GM21515 (cell line): ENCODE results near the gene COL23A1.

Experiments used
- ATAC-seq: cut with Tn5 transposase; IDR thresholded peaks from one replicate; pipeline ENCODE4 v1.9.1; 2021; ENCODE audit not compliant: unreplicated experiment

Gene COL23A1

DNA sequence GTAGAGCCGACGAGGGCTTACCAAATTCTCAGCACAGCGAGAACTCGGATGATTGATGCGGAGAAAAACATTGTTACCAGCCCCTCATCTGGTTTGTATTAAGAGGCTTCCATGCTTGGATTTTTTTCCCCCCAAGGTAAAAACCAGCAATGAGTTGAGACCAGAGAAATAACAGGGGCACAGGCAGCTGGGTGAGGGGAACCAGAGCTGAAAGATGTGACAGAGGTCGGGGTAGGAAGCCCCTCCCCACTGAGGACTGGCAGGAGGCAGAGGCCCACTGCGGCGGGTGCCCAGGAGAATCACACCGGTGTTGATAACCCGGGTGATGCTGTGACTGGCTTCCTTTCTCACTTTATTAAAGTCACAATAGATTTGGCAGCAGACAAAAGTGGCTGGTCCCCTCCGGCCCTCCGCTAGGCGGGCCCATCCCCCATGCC is 241.1 kb downstream of the COL23A1 start:
- no peak for ATAC-seq

DNA sequence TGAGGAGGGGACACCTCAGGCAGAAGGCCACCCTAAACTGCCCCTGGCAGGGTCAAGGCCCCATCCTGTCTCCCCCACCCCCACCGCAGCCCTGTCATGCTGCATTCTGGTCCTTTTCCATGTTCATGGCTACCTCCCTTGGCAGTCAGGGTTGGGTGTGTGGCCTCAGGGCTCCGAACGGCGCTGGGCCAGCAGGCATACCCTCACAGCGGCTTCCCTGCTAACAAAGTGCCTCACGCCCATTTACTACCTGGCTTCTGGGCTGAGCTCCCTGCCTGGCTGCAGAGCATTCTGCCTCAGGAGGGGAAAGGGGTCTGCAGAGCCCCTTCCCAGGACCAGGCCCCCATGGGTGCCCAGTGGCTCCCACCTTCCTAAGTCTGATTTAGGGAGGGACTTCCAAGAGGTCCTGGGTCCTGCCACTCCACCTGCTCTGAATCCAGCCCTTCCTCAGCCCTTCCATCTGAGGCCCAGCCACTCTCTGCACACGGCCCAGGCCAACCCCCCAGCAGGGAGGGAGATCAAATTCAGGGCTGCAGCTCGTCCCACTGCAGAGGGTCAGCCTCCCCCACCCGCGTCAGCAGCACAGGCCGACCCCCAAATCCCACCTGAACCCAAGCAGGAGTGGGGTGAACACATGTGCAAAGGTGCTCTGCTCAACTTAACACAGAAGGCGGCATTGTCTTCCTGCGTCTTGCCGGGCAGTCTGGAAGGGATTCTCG is 241.7 kb downstream of the COL23A1 start:
- ATAC-seq, result no peak

DNA sequence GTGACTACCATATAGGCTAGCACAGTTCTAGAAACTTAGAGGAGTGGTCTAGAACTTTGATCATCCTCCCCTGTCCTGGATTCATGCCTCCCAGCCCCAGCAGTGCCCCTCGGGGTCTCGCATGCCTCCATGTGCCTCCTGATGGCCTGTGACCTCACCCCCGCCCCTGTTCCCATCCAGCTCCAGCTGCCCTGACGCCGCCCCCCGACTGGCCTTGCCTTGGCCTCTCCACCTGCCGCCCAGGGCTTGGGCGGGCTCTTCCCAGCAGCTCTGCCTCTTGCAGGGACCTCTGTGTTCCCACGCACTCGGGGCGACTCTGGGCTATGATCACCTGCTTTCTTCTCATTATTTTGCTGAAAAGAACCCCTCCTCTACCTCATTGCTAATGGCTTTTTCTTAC is 242.2 kb downstream of the COL23A1 start:
- no peak for ATAC-seq

DNA sequence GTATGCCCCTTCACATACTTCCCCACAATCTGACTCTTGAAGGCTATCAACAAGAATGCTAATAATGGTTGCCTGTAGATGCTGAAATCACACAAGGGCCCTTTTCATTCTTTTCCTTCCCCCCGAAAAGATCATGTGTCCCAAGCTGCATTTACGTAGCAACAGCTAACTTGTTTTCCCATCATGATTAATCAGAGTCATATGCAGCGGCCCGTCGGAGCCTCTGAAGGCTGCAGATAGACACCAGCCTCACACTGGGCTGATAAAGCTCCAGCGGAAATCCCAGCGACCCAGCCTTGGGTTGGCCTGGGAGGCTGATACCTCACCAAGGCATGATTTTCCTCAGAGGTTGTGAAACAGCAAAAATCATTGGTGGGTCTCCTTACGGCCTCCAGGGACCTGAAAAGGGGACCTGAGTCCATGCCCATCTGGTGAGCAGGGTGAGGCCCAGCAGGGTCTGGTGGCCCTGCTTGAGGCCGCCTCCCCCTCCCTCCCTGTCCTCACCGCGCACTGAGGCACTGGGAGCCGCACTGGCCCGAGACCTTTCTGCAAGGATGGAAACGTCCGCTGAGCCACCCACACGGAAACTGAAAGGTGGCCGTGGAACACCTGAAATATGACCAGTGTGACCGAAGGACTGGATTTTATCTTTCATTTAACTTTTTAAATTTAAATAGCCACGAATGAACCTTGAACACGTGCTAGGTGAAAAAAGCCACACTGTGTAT is 243.4 kb downstream of the COL23A1 start:
- no peak for ATAC-seq

DNA sequence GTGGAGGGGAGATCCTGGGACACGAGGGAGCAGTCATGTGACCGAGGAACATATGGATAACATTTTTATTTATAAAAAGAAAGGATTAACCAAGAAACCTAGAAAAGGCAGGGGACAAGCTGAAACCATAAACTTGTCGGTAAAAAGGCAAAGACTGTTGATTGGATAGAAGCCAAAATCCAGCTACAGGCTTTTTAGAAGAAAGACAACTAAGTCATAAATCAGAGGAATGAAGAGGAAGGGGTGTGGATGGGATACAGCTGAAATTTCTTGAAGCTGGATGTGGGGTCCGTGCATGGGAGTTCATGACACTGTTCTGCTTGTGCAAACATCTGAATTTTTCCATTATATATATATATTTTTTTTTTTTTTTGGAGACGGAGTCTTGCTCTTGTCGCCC is 246.9 kb downstream of the COL23A1 start:
- no peak for ATAC-seq

DNA sequence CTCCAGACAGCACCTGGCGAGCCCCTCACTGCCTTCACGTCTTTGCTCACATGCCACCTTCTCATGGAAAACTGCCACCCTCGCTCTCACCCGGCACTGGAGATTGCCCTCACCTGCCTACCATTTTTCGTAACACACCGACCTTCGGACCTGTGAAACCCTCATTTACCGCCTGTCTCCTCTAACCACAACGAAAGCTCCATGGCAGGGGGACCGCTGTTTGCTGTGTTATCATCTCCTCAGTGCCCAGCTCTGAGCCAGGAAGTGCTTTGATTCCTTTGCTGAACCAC is 248.4 kb downstream of the COL23A1 start:
- ATAC-seq, result no peak

DNA sequence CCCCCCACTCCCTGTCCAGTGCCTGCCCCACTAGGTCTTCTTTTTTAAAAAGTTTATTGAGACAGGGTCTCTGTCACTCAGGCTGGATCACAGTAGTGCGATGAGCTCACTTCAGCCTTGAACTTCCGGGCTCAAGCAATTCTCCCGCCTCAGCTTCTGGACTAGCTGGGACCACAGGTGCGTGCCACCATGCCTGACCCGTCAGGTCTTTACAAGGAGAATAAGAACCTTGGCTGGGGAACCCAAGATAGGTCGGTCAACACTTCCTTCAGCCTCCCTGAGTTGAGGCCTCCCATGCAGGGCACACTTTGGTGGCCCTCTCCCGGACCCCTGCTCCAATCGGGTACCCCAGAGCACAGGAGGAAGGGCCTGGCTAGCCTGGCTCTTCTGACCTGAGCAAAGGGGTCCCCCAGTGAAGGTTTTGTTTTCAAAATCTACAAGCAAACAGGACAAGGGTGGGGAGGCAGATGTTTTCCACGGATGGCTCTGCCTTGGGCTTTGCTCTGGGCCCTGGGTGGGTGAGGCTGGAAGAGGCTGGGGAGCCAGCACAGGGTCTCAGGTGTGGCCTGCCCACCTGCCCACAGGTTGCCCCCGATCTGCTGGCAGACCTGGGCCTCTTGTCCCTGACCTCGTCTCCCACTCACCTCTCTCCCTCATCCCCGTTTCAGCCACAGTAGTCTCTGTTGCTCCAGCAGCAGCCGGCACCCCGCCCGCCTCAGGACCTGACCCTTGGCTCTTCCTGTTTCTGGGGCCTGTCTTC is 248.9 kb downstream of the COL23A1 start:
- no peak for ATAC-seq

DNA sequence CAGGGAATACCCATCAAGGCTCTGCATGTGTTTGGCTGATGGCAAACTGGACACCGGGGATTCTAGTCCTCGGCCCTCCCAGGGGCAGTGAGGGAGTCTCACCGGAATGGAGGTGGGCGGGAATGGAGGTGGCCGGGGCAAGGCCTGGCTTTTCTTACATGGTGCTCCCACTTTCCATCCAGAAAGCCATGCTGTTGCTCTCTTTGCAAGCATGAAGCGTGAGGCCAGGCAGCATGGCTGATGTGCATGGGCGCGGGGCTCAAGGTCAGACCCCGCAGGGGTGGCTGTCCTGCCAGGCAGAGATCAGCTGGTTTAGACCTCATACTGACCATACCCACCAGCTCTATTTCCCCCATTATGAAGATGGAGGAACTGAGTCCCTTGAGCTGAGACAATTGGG is 249.6 kb downstream of the COL23A1 start:
- ATAC-seq, result no peak

DNA sequence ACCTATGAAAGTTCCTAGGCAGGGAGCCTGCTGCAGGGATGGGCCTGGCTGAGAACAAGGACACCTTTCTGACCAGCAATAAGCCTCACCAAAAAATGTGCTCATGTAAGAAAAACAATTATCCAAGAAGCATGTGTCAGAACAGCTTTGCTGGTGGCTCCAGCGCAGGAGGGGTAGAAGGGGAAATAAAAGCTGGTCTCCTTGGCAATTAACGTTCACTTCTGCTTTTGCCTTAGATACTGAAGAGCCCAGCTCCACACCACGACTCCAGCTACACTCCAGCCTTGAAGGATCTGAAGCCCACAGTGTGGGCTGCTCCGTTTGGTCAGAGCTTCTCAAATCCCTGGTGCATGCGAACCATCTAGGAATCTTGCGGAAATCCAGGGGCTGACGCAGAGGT is 250.0 kb downstream of the COL23A1 start:
- ATAC-seq, result no peak

DNA sequence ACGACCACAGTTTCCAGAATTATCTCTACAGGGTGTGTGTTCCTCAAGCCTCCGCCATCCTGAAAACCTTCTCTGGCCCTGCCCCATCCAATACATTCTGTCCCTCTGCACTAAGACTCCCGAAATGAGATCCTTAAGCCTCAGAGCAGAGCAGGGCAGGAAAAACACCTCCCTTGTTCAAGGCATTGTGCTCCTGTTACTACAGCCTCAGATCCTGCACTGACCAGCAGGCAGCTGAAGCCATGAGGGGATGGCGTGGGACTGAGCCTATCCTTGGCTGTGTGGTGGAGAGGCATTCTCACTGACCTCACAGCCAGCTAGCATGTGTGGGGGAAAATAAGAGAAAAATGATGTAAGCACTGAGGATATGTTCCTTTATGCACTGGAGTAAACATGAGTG is 250.9 kb downstream of the COL23A1 start:
- no peak for ATAC-seq

DNA sequence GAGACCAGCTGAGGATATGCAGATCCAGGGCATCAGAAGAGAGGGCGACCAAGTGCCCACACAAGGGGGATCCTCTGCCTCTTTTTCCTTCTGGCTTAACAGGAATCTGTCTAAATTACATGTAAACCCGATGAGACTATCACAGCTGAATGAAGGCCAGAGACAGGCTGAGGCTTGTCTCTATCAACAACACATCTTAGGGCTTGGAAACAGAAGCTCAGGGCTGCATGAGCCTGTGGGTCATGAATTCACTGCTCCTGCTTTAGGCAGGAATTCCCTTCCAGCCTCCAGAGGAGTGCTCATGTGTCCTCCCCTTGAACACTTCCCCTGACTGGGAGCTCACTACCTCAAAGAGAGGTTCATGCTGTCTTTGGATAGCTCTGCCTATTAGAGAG is 251.4 kb downstream of the COL23A1 start:
- ATAC-seq, result no peak

DNA sequence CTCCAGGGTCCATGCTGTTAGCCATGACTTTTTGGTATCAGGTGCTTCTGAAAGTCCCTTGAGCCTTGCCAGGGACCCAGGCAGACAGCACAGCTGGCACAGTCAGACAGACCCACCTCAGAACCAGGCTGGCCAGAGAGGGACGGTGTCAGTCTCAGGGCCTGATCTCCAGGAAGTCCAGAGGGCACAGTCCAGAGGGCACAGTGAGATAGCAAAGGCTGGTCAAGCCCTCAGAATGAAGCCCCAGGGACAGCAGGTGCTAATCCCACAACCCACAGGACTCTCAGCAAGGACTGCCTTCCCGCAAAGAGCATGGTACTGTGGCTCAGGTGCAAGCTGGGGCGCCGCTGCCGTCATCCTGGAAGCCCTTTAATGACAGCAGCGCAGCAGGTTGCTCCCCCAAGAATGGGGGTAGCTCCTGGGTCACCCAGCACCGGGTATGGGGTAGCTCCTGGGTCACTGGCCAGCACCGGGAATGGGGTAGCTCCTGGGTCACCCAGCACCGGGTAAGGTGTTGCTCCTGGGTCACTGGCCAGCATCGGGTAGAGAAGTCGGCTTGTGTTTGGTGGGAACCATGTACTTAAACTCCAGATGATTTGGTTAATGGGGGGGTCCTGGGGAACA is 252.0 kb downstream of the COL23A1 start:
- ATAC-seq, result no peak

DNA sequence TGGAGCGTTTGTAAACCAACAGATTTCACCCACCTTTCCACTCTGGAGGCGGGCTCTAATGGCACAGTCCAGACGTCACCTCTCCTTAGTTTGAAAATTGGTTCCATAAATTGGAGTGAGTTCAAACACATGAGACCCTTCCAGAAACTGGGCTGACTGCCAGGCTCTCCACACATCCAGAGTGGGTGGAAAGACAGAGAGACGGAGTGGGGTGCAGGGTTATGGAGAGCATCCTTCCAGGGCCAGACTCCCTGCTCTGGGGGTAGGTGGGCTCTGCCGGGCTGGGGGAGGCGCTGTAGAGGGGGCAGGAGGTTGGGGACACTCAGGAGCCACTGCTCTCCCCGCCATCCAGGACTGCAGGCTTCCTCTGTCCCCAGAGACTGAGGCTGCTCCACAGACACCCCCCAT is 252.9 kb downstream of the COL23A1 start:
- ATAC-seq, result no peak

DNA sequence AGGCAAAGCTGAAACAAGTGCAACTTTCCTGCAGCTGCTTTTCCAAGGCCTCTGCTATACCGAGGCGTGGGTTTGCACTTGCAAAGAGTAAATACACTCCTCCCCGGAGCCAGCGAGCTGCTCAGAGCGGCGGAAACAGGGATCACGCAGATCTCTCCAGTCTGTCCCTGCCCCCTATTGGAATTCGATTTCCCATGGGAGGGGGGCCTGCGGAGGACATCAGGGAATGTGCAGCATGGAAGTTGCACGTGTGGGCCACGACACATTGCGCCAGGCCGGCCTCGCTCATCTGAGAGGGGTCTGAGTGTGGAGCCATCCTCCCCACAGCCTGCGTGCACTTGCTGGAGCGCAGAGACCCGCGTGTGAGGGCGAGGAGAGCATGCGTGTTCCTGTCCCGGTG is 253.3 kb downstream of the COL23A1 start:
- ATAC-seq, result no peak

DNA sequence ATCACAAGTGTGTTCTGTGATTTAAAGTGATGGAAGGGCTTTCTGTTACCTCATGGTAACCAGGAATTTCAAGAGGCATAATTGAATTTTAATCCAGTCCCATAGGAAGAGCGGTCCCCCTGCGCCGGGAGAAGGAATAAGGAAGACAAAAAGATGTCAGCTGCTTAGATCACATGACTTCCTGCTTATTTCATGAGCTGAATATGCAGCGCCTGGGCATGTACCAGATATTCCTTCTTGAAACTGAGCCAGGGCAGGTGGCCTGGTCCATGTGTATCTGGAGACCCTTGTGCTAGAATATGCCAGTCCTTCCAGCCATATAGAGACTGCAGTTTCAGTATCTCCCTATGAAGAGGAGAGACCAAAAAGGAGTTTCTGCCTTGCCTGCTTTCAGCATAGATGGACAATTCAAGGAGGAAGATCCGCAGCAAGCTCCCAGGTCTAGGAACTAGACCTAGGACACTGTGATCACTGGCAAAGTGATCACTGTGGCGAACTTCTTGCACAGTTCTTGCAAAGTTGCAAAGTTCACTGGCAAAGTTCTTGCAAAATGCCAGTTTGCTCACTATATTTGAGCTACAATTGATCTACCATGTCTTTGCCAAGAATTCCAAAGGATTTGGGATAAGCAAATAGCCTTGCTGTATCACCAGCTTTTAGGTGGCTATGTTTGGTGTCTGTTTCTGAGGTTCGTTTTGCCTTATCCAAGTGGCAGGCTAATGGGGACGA is 254.7 kb downstream of the COL23A1 start:
- no peak for ATAC-seq

DNA sequence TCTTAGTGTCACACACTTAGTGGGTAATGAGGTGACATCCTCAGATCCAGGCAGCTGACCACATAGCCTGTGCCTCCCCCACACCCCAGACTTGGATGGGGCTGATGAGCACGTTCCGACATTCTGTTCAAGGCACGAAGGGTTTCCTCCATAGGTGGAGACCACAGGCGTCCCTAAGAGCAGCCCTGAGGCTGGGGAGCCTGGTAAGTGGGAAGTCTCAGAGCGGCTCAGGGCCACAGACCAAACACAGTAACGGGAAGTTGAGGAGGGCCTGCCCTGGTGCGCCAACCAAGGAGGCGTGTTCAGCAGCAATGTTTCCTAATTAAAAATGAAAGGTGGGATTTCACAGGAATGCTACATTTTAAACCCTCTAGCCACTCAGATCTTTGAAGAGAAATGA is 255.3 kb downstream of the COL23A1 start:
- ATAC-seq, result no peak

DNA sequence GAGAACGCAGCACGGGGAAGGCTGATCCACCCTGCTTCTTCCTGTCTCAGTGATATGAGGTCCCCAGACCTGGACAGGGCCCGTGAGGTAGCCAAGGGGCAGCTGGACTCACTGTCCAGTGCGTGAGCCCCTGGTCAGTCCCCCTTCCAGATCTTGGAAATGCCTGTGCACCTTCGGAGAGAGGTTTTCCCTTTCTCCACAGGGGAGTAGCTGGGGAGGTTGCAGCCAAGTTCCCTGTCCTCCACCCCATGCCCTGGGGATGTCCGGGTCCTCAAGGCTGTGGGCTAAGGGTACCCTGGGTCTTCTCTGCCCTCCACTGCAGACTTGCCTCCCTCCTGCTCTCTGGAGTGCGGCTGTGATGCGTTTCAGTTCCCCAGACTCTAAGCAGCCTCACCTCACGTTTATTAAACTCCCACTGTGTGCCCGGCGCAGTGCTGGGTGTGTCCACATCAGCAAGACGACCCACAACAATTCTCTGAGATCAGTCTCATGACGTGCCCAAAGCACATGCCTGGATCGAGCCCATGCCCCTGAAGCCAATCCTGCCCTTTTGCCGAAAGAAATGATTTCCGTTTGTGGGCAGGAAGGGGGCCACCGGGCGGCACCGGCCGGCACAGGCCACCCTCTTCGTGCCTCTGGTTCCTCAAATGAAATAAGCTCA is 256.2 kb downstream of the COL23A1 start:
- ATAC-seq, result no peak

DNA sequence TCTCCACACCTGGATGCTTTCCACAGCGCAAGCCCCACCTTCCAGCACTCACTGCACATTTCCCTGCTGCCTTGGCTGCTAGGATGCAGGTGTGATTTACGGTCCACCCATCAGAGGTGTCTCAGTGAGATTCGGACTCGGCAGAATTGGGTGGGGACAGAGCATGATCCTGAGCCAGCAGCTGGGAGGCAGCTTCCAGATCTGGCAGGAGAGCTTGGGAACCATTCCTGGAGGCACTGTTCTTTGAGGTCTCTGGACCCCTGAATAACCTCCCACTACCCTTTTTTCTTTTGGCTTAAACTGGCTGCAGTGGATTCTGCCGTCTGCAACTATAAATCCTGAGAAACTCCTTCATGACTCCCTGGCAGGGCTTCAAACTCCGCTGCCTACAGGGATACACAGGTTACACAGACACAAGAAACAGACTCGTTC is 258.0 kb downstream of the COL23A1 start:
- ATAC-seq, result no peak

DNA sequence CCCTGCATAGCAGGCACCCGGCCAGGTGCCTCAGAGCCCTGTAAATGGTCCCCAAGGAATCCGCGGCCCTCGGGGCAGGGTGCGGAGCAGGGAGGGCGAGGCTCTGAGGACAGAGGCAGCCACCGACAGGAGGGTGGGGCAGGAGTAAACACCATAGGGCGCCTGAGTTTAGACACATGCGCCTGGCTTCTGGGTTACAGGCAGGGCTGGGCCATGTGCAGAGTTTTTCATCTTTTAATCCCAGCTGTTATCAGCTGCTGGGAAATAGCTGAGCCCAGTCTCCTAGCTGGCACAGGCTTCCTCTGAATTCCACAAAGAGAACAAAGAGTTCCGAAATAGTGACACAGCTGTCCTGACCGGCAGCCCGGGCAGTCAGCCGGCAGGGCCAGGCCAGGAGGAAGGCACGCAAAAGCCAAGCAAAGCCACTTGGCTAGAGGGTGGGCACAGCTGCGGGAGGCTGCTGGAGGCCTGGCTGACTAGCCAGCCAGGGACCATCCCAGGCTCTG is 258.6 kb downstream of the COL23A1 start:
- no peak for ATAC-seq

DNA sequence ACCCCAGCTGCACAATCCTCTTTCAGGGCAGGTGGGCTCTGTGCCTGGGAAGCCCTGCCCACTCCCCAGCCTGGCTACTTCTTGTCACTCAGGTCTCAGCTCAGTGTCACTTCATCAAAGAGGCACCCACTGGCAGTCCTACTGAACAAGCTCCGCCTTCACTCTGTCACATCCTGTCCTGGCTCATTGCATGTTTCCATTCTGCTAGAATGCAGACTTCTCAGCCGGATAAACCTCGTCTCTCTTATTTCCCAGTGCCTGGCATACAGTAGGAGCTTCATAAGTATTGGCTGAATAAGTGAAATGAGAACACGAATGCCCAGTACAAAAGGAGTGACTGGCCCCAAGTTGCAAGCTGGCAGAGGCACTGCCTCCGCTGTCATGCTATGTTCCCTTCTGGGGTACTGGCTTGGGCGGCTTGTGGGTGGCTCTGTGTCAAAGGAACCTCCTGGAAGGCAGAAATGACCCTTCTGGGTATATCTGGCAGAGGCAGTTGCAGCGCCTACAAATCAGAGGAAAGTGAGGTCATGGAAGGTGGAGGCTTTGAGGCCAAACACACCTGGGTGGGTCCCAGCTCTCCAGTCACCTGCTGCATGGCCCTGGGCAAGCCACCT is 259.3 kb downstream of the COL23A1 start:
- ATAC-seq, result no peak
